PC-3 (cell line): Measurements from ENCODE around the gene NDUFA8.

ENCODE experiments used
- CTCF ChIP-seq: fragments of 300-600 bp; sonication (generic); conservative IDR thresholded peaks from 2 replicates; pipeline ENCODE4 v1.5.1; 2017; ENCODE audit warnings: antibody characterized with exemption, low read depth, mild to moderate bottlenecking, low read length
- EZH2 ChIP-seq: fragments of 300-600 bp; sonication (generic); IDR thresholded peaks from one replicate; pipeline ENCODE4 v1.6.1; 2017; ENCODE audit warnings: antibody characterized with exemption, mild to moderate bottlenecking, low read length; ENCODE audit not compliant: unreplicated experiment

GRCh38 chr9:122127396-122127798 is 32.2 kb downstream of the NDUFA8 start:
- TF ChIP-seq CTCF: 0 out of 2 replicates have a peak, but pooled peaks have one; percentile 13
- no peak for TF ChIP-seq EZH2
